ENCODE measurements around the gene TMEM86A.
A peak's percentile ranks its signal among the peaks of the same experiment; 100 is the strongest.

The TMEM86A gene

GRCh38 chr11:18727479-18728236 lies 29.1 kb downstream of the TMEM86A start:
- ATAC-seq (peak; percentile 50), DNase-seq (ENCODE audit: low spot score in 2 of 2) (peak; percentile 28 to 66)
- Mint-ChIP-seq H3K27ac (no peak overlapping the region), H3K4me3 (no peak overlapping the region), H3K4me1 (peaks cover 14% of the 10 kb centered on the region), H3K36me3 (no peaks in the 10 kb centered on the region), H3K9me3 (no peaks in the 10 kb centered on the region)

- Mint-ChIP-seq H3K4me1 (peaks cover 14% of the 10 kb centered on the region), H3K27ac (no peak overlapping the region), H3K4me3 (no peak overlapping the region), H3K9me3 (no peaks in the 10 kb centered on the region), H3K36me3 (no peaks in the 10 kb centered on the region)
- DNase-seq (ENCODE audit: low spot score in 2 of 2) (no peak), ATAC-seq (no peak)
Measured at GRCh38 chr11:18728658-18729057, 30.1 kb downstream of the TMEM86A start.

GRCh38 chr11:18729426-18729825 lies 30.8 kb downstream of the TMEM86A start:
- no peak overlapping the region for H3K27ac Mint-ChIP-seq
- DNase-seq (ENCODE audit: low spot score in 2 of 2) (no peak), ATAC-seq (no peak)
- H3K36me3 Mint-ChIP-seq, result no peaks in the 10 kb centered on the region
- H3K4me1 Mint-ChIP-seq, result peaks cover 14% of the 10 kb centered on the region
- H3K9me3 Mint-ChIP-seq, result no peaks in the 10 kb centered on the region
- no peak overlapping the region for H3K4me3 Mint-ChIP-seq

- DNase-seq (ENCODE audit: low spot score in 2 of 2), result no peak
- Mint-ChIP-seq H3K27ac (no peak overlapping the region), H3K9me3 (no peaks in the 10 kb centered on the region), H3K36me3 (no peaks in the 10 kb centered on the region), H3K4me1 (peaks cover 14% of the 10 kb centered on the region), H3K4me3 (no peak overlapping the region)
- no peak for ATAC-seq
Measured at GRCh38 chr11:18730020-18730419, 31.4 kb downstream of the TMEM86A start.

- Mint-ChIP-seq H3K4me3 (no peak overlapping the region), H3K9me3 (no peaks in the 10 kb centered on the region), H3K4me1 (peaks cover 14% of the 10 kb centered on the region), H3K36me3 (no peaks in the 10 kb centered on the region), H3K27ac (no peak overlapping the region)
- ATAC-seq, result no peak
- DNase-seq (ENCODE audit: low spot score in 2 of 2), result no peak
Measured at GRCh38 chr11:18731441-18731840, 32.9 kb downstream of the TMEM86A start.

GRCh38 chr11:18731949-18732821 lies 33.6 kb downstream of the TMEM86A start:
- peak; percentile 71 to 84 for DNase-seq (ENCODE audit: low spot score in 2 of 2)
- Mint-ChIP-seq H3K27ac (no peak overlapping the region), H3K4me3 (no peak overlapping the region)

GRCh38 chr11:18733202-18733601 lies 34.6 kb downstream of the TMEM86A start:
- no peak for ATAC-seq
- DNase-seq (ENCODE audit: low spot score in 2 of 2), result no peak
- H3K9me3 Mint-ChIP-seq, result no peaks in the 10 kb centered on the region
- no peak overlapping the region for H3K4me3 Mint-ChIP-seq
- no peaks in the 10 kb centered on the region for H3K36me3 Mint-ChIP-seq
- peaks cover 7% of the 10 kb centered on the region for H3K4me1 Mint-ChIP-seq
- no peak overlapping the region for H3K27ac Mint-ChIP-seq

More at GRCh38 chr11:18731949-18732821, 33.6 kb downstream of the TMEM86A start:
- H3K9me3 Mint-ChIP-seq, result no peaks in the 10 kb centered on the region
- no peaks in the 10 kb centered on the region for H3K36me3 Mint-ChIP-seq
- ATAC-seq, result peak; percentile 65
- peaks cover 14% of the 10 kb centered on the region for H3K4me1 Mint-ChIP-seq

GRCh38 chr11:18736590-18737148 lies 38.1 kb downstream of the TMEM86A start:
- H3K4me1 Mint-ChIP-seq, result peaks cover 6% of the 10 kb centered on the region
- no peak for DNase-seq (ENCODE audit: low spot score in 2 of 2)
- no peaks in the 10 kb centered on the region for H3K9me3 Mint-ChIP-seq
- H3K36me3 Mint-ChIP-seq, result no peaks in the 10 kb centered on the region
- no peak overlapping the region for H3K4me3 Mint-ChIP-seq
- no peak overlapping the region for H3K27ac Mint-ChIP-seq
- no peak for ATAC-seq

GRCh38 chr11:18737642-18738041 lies 39.1 kb downstream of the TMEM86A start:
- no peaks in the 10 kb centered on the region for H3K36me3 Mint-ChIP-seq
- H3K4me1 Mint-ChIP-seq, result no peaks in the 10 kb centered on the region
- H3K9me3 Mint-ChIP-seq, result no peaks in the 10 kb centered on the region
- H3K4me3 Mint-ChIP-seq, result no peak overlapping the region
- ATAC-seq (no peak), DNase-seq (ENCODE audit: low spot score in 2 of 2) (no peak)
- H3K27ac Mint-ChIP-seq, result peak overlapping the region; percentile 48

- DNase-seq (ENCODE audit: low spot score in 2 of 2), result no peak
- Mint-ChIP-seq H3K9me3 (no peaks in the 10 kb centered on the region), H3K4me1 (no peaks in the 10 kb centered on the region), H3K4me3 (no peak overlapping the region), H3K27ac (no peak overlapping the region), H3K36me3 (no peaks in the 10 kb centered on the region)
- ATAC-seq, result no peak
Measured at GRCh38 chr11:18739685-18740084, 41.1 kb downstream of the TMEM86A start.

- H3K4me1 Mint-ChIP-seq, result no peaks in the 10 kb centered on the region
- ATAC-seq, result no peak
- H3K4me3 Mint-ChIP-seq, result no peak overlapping the region
- H3K36me3 Mint-ChIP-seq, result no peaks in the 10 kb centered on the region
- DNase-seq (ENCODE audit: low spot score in 2 of 2), result no peak
- H3K9me3 Mint-ChIP-seq, result no peaks in the 10 kb centered on the region
- H3K27ac Mint-ChIP-seq, result no peak overlapping the region
Measured at GRCh38 chr11:18741783-18742182, 43.2 kb downstream of the TMEM86A start.

GRCh38 chr11:18743365-18743764 lies 44.8 kb downstream of the TMEM86A start:
- no peaks in the 10 kb centered on the region for H3K4me1 Mint-ChIP-seq
- H3K36me3 Mint-ChIP-seq, result no peaks in the 10 kb centered on the region
- H3K27ac Mint-ChIP-seq, result no peak overlapping the region
- ATAC-seq, result no peak
- H3K4me3 Mint-ChIP-seq, result no peak overlapping the region
- DNase-seq (ENCODE audit: low spot score in 2 of 2), result no peak
- H3K9me3 Mint-ChIP-seq, result no peaks in the 10 kb centered on the region

GRCh38 chr11:18743900-18744514 lies 45.4 kb downstream of the TMEM86A start:
- ATAC-seq (no peak), DNase-seq (ENCODE audit: low spot score in 2 of 2) (no peak)
- Mint-ChIP-seq H3K4me1 (no peaks in the 10 kb centered on the region), H3K36me3 (no peaks in the 10 kb centered on the region), H3K27ac (no peak overlapping the region), H3K4me3 (no peak overlapping the region), H3K9me3 (no peaks in the 10 kb centered on the region)

- no peak overlapping the region for H3K4me3 Mint-ChIP-seq
- no peaks in the 10 kb centered on the region for H3K4me1 Mint-ChIP-seq
- no peaks in the 10 kb centered on the region for H3K36me3 Mint-ChIP-seq
- DNase-seq (ENCODE audit: low spot score in 2 of 2), result no peak
- H3K9me3 Mint-ChIP-seq, result no peaks in the 10 kb centered on the region
- no peak overlapping the region for H3K27ac Mint-ChIP-seq
- ATAC-seq, result no peak
Measured at GRCh38 chr11:18745251-18745650, 46.7 kb downstream of the TMEM86A start.

GRCh38 chr11:18748766-18749365 lies 50.3 kb downstream of the TMEM86A start:
- Mint-ChIP-seq H3K4me3 (no peak overlapping the region), H3K9me3 (no peaks in the 10 kb centered on the region), H3K36me3 (no peaks in the 10 kb centered on the region), H3K4me1 (peaks cover 4% of the 10 kb centered on the region), H3K27ac (no peak overlapping the region)
- ATAC-seq (no peak), DNase-seq (ENCODE audit: low spot score in 2 of 2) (no peak)
